HepG2 (cell line): ENCODE data around the gene ARHGEF40. TPM values are rescaled to one million over a fixed set of nuclear protein-coding genes. Genes with fewer than 3 reads are reported as not detected.

Source experiments
- DMAP1 ChIP-seq: IDR thresholded peaks from 2 replicates; pipeline ENCODE4 v1.6.1; 2016
- DNMT3B ChIP-seq: conservative IDR thresholded peaks from 2 replicates; pipeline ENCODE4 v1.6.1; 2016; ENCODE audit warnings: missing biosample characterization, control low read depth
- GABPB1 ChIP-seq: IDR thresholded peaks from 2 replicates; pipeline ENCODE4 v1.6.1; 2016; ENCODE audit warnings: mild to moderate bottlenecking, missing genetic modification reagents, moderate library complexity, missing compliant biosample characterization
- ISL2 ChIP-seq: sonication (generic); formaldehyde crosslinking; IDR thresholded peaks from 2 replicates; pipeline ENCODE4 v1.5.0; 2020; ENCODE audit warnings: missing genetic modification reagents
- KAT2B ChIP-seq: fragments of 150-350 bp; IDR thresholded peaks from 2 replicates; pipeline ENCODE4 v1.6.1; 2014; ENCODE audit warnings: low read depth, low read length, borderline replicate concordance
- KLF6 ChIP-seq: IDR thresholded peaks from 2 replicates; pipeline ENCODE4 v1.8.0; 2016; ENCODE audit warnings: missing biosample characterization, missing genetic modification reagents
- MBNL3 ChIP-seq: fragments of 250-450 bp; sonication (Bioruptor Pico); conservative IDR thresholded peaks from 2 replicates; pipeline ENCODE4 v1.8.0; 2022; ENCODE audit warnings: mild to moderate bottlenecking, inconsistent platforms
- MIXL1 ChIP-seq: IDR thresholded peaks from 2 replicates; pipeline ENCODE4 v1.6.1; 2016
- MTA1 ChIP-seq: sonication (generic); formaldehyde crosslinking; IDR thresholded peaks from 2 replicates; pipeline ENCODE4 v1.4.0; 2020; ENCODE audit warnings: missing genetic modification reagents, mild to moderate bottlenecking, borderline replicate concordance
- PHF20 ChIP-seq: sonication (generic); formaldehyde crosslinking; IDR thresholded peaks from 2 replicates; pipeline ENCODE4 v1.5.0; 2020; ENCODE audit warnings: mild to moderate bottlenecking, missing genetic modification reagents
- RARA ChIP-seq: IDR thresholded peaks from 2 replicates; pipeline ENCODE4 v1.6.1; 2016; ENCODE audit warnings: missing genetic modification reagents, missing compliant biosample characterization
- SIX4 ChIP-seq: sonication (generic); formaldehyde crosslinking; IDR thresholded peaks from 2 replicates; pipeline ENCODE4 v1.4.0; 2020; ENCODE audit warnings: missing genetic modification reagents
- SNRNP70 ChIP-seq: fragments of 200-400 bp; formaldehyde crosslinking; IDR thresholded peaks from 2 replicates; pipeline ENCODE4 v1.6.1; 2017; ENCODE audit warnings: mild to moderate bottlenecking, low read depth, low read length, moderate library complexity
- TERF1 ChIP-seq: sonication (generic); formaldehyde crosslinking; IDR thresholded peaks from 2 replicates; pipeline ENCODE4 v1.8.0; 2022; ENCODE audit warnings: mild to moderate bottlenecking, missing genetic modification reagents, moderate library complexity
- THAP11 ChIP-seq: IDR thresholded peaks from 2 replicates; pipeline ENCODE4 v1.6.1; 2016; ENCODE audit warnings: missing biosample characterization, missing genetic modification reagents
- ZBTB42 ChIP-seq: sonication (generic); formaldehyde crosslinking; IDR thresholded peaks from 2 replicates; pipeline ENCODE4 v1.5.0; 2020; ENCODE audit warnings: mild to moderate bottlenecking, missing genetic modification reagents
- ZMYM4 ChIP-seq: sonication (generic); formaldehyde crosslinking; IDR thresholded peaks from 2 replicates; pipeline ENCODE4 v1.8.1; 2023; ENCODE audit warnings: mild to moderate bottlenecking, missing genetic modification reagents
- ZNF205 ChIP-seq: IDR thresholded peaks from 2 replicates; pipeline ENCODE4 v1.6.1; 2018; ENCODE audit warnings: missing biosample characterization, missing genetic modification reagents
- ZNF274 ChIP-seq: sonication (generic); formaldehyde crosslinking; IDR thresholded peaks from 2 replicates; pipeline ENCODE4 v1.5.1; 2020; ENCODE audit warnings: mild to moderate bottlenecking, missing genetic modification reagents
- ZNF33A ChIP-seq: sonication (generic); formaldehyde crosslinking; IDR thresholded peaks from 2 replicates; pipeline ENCODE4 v1.5.1; 2020; ENCODE audit warnings: missing genetic modification reagents, mild to moderate bottlenecking, moderate library complexity, borderline replicate concordance
- ZNF530 ChIP-seq: sonication (generic); formaldehyde crosslinking; IDR thresholded peaks from 2 replicates; pipeline ENCODE4 v1.5.0; 2020; ENCODE audit warnings: low read depth, mild to moderate bottlenecking, missing genetic modification reagents
- polyA plus RNA-seq, 8 experiments: library from polyadenylated mRNA; depleted of rRNA in 3 of 8; stranded (reverse) in 7 of 8; unstranded in 1 of 8; fragments of >200 nt; fragmentation: Illumina TruSeq in 4 of 8; extraction: Trizol in 4 of 8; gene quantifications; 2 replicates each; pipeline versions ENCODE4 v1.2.1 to v1.2.3, GENCODE V29; 2011 to 2016; ENCODE audit warnings: low read depth in 4 of 8, missing spikeins in 1 of 8, mixed read lengths in 1 of 8; ENCODE audit not compliant: insufficient read depth in 1 of 8
- total RNA-seq, 5 experiments: library from RNA; depleted of rRNA; stranded (reverse); fragments of >200 nt; fragmentation: Illumina TruSeq; extraction: Trizol; gene quantifications; 2 replicates each; pipeline ENCODE4 v1.2.3, GENCODE V29; 2016; ENCODE audit warnings: low read depth in 1 of 5
- TF ChIP-seq, protein P1 (sequence below): IDR thresholded peaks from 2 replicates; pipeline ENCODE4 v1.6.1; 2016; ENCODE audit warnings: low read depth, borderline replicate concordance
- TF ChIP-seq, protein P2 (sequence below): sonication (generic); formaldehyde crosslinking; IDR thresholded peaks from 2 replicates; pipeline ENCODE4 v1.5.0; 2020; ENCODE audit warnings: mild to moderate bottlenecking, missing genetic modification reagents
- TF ChIP-seq, protein P3 (sequence below), 2 experiments: sonication (generic) in 1 of 2; formaldehyde crosslinking in 1 of 2; IDR thresholded peaks; 2 replicates each; pipeline versions ENCODE4 v1.5.1 to v1.6.1; 2011 to 2020; ENCODE audit warnings: borderline replicate concordance in 1 of 2, low read depth in 1 of 2, low read length in 1 of 2, mild to moderate bottlenecking in 1 of 2, missing genetic modification reagents in 1 of 2, moderate library complexity in 1 of 2

The ARHGEF40 gene
- total and polyA plus RNA-seq, 2 of the 13 experiments (the other 11 are each of a cell fraction or from before 2014, with no cell fraction given) = 28.1 to 78.1 TPM

- TF ChIP-seq ZNF33A (CRISPR knock-in tag) (no peak), MIXL1 (CRISPR knock-in tag) (peak; percentile 30; the same call in 1 of the 2 replicates), SIX4 (CRISPR knock-in tag) (0 out of 2 replicates have a peak, but pooled peaks have one; percentile 20), MBNL3 (CRISPR knock-in tag) (no peak), MTA1 (CRISPR knock-in tag) (peak; percentile 67), ZNF274 (CRISPR knock-in tag) (0 out of 2 replicates have a peak, but pooled peaks have one; percentile 16), DMAP1 (CRISPR knock-in tag) (peak; percentile 80), ZNF530 (peak; percentile 48; the same call in 1 of the 2 replicates), KLF6 (no peak), THAP11 (CRISPR knock-in tag) (peak; percentile 62), TERF1 (CRISPR knock-in tag) (peak; percentile 74; the same call in 1 of the 2 replicates), DNMT3B (CRISPR knock-in tag) (no peak), GABPB1 (peak; percentile 81; the same call in 1 of the 2 replicates), KAT2B (no peak), PHF20 (CRISPR knock-in tag) (peak; percentile 58; the same call in 1 of the 2 replicates), ISL2 (CRISPR knock-in tag) (peak; percentile 79), RARA (peak; percentile 64), ZBTB42 (CRISPR knock-in tag) (peak; percentile 53), ZMYM4 (CRISPR knock-in tag) (no peak; the same call in 1 of the 2 replicates), SNRNP70 (no peak), ZNF205 (0 out of 2 replicates have a peak, but pooled peaks have one; percentile 32)
- TF ChIP-seq, protein P1, sequence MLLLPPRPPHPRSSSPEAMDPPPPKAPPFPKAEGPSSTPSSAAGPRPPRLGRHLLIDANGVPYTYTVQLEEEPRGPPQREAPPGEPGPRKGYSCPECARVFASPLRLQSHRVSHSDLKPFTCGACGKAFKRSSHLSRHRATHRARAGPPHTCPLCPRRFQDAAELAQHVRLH (CRISPR knock-in tag) = peak; percentile 81
- TF ChIP-seq, protein P2, sequence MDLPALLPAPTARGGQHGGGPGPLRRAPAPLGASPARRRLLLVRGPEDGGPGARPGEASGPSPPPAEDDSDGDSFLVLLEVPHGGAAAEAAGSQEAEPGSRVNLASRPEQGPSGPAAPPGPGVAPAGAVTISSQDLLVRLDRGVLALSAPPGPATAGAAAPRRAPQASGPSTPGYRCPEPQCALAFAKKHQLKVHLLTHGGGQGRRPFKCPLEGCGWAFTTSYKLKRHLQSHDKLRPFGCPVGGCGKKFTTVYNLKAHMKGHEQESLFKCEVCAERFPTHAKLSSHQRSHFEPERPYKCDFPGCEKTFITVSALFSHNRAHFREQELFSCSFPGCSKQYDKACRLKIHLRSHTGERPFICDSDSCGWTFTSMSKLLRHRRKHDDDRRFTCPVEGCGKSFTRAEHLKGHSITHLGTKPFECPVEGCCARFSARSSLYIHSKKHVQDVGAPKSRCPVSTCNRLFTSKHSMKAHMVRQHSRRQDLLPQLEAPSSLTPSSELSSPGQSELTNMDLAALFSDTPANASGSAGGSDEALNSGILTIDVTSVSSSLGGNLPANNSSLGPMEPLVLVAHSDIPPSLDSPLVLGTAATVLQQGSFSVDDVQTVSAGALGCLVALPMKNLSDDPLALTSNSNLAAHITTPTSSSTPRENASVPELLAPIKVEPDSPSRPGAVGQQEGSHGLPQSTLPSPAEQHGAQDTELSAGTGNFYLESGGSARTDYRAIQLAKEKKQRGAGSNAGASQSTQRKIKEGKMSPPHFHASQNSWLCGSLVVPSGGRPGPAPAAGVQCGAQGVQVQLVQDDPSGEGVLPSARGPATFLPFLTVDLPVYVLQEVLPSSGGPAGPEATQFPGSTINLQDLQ (CRISPR knock-in tag) = 0 out of 2 replicates have a peak, but pooled peaks have one; percentile 40
- TF ChIP-seq, protein P3, sequence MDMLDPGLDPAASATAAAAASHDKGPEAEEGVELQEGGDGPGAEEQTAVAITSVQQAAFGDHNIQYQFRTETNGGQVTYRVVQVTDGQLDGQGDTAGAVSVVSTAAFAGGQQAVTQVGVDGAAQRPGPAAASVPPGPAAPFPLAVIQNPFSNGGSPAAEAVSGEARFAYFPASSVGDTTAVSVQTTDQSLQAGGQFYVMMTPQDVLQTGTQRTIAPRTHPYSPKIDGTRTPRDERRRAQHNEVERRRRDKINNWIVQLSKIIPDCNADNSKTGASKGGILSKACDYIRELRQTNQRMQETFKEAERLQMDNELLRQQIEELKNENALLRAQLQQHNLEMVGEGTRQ (IDR thresholded peaks at IDR 0.05; ENCODE audit: low read depth, low read length) = no peak
- TF ChIP-seq, protein P3 (CRISPR knock-in tag; IDR thresholded peaks at IDR 0.05; ENCODE audit: borderline replicate concordance) = no peak
Observed at GRCh38 chr14:21024585-21025370, 45.3 kb upstream of the ARHGEF40 start, which contains the start of gene NDRG2 (continued).
